RWPE2 (cell line): ENCODE data around the gene MOCOS.

Experiments
- ATAC-seq: fragments of 200-7000 bp; cut with Tn5 transposase; 3 replicates; pipeline ENCODE4 v1.9.1; 2021; ENCODE audit warnings: low read depth
- DNase-seq: peaks from one replicate; pipeline ENCODE4 v3.0.0-alpha.2; 2020; ENCODE audit warnings: low spot score
- H3K27ac ChIP-seq: fragments of 450-650 bp; 2 replicates; pipeline ENCODE4 v1.5.1; 2017; ENCODE audit warnings: mild to moderate bottlenecking; ENCODE audit not compliant: poor library complexity, severe bottlenecking
- H3K27me3 ChIP-seq: fragments of 250-450 bp; sonication (Bioruptor Pico); 2 replicates; pipeline ENCODE4 v1.5.1; 2021; ENCODE audit warnings: mild to moderate bottlenecking, moderate library complexity; ENCODE audit not compliant: insufficient read depth, poor library complexity, severe bottlenecking
- H3K36me3 ChIP-seq: fragments of 250-450 bp; sonication (Bioruptor Pico); 2 replicates; pipeline ENCODE4 v1.5.1; 2020; ENCODE audit warnings: low read depth, mild to moderate bottlenecking, moderate library complexity
- H3K4me1 ChIP-seq: fragments of 250-450 bp; sonication (Bioruptor Pico); 2 replicates; pipeline ENCODE4 v1.5.1; 2021; ENCODE audit warnings: mild to moderate bottlenecking, moderate library complexity; ENCODE audit not compliant: insufficient read depth, poor library complexity, severe bottlenecking
- H3K4me3 ChIP-seq: fragments of 250-450 bp; sonication (Bioruptor Pico); 2 replicates; pipeline ENCODE4 v1.5.1; 2021; ENCODE audit warnings: mild to moderate bottlenecking, moderate library complexity; ENCODE audit not compliant: severe bottlenecking
- H3K9me3 ChIP-seq: fragments of 250-450 bp; sonication (Bioruptor Pico); 2 replicates; pipeline ENCODE4 v1.5.1; 2021; ENCODE audit warnings: mild to moderate bottlenecking, moderate library complexity; ENCODE audit not compliant: severe bottlenecking
- CTCF ChIP-seq: fragments of 450-650 bp; IDR thresholded peaks from one replicate; pipeline ENCODE4 v1.5.1; 2017; ENCODE audit warnings: mild to moderate bottlenecking, moderate library complexity; ENCODE audit not compliant: poor library complexity, severe bottlenecking

Gene MOCOS

DNA sequence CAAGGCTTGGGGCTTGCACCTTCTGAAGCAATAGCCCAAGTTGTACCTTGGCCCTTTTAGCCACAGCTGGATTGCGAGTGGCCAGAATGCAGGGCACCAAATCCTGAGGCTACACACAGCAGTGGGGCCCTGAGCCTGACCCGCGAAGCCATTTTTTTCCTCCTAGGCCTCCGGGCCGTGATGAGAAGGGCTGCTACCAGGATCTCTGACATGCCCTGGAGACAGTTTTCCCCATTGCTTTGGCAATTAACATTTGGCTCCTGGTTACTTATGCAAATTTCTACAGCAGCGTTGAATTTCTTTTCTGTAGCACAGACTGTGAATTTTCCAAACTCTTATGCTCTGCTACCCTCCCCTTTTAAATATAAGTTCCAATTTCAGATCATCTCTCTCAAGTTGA lies 54.5 kb downstream of the MOCOS start:
- Histone ChIP-seq H3K9me3 (peaks cover 4% of the 10 kb centered on the region), H3K4me3 (no peak overlapping the region), H3K36me3 (peaks cover 25% of the 10 kb centered on the region; the same call in 1 of the 2 replicates), H3K27ac (no peak overlapping the region), H3K4me1 (peaks cover 5% of the 10 kb centered on the region), H3K27me3 (no peaks in the 10 kb centered on the region)
- ATAC-seq (no peak), DNase-seq (no peak)
- TF ChIP-seq CTCF = no peak

DNA sequence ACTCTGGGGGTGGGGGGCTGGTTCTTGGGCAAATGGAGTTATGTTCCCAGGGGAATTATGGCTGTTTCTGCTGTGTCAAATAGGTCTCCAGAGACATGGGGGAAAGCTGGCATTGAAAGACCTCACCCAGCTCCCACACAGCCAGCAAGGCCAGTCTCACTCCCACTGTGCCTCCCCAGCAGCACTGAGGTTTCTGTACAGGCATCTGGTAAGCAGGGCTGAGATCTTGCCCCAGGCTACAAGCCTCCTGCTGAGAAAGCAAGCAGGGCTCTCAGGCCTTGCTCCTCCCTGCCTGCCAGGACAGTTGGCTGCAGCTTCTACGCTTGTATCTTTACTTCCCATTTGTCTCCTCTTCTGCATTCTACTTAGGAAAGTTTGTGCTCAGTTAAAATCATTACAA lies 59.7 kb downstream of the MOCOS start:
- H3K36me3 ChIP-seq = peaks cover 56% of the 10 kb centered on the region
- no peak for TF ChIP-seq CTCF
- H3K27me3 ChIP-seq = no peaks in the 10 kb centered on the region
- no peak for DNase-seq
- H3K9me3 ChIP-seq = peaks cover 4% of the 10 kb centered on the region
- no peak for ATAC-seq
- H3K4me1 ChIP-seq = peaks cover 5% of the 10 kb centered on the region
- H3K4me3 ChIP-seq = no peak overlapping the region
- no peak overlapping the region for H3K27ac ChIP-seq

DNA sequence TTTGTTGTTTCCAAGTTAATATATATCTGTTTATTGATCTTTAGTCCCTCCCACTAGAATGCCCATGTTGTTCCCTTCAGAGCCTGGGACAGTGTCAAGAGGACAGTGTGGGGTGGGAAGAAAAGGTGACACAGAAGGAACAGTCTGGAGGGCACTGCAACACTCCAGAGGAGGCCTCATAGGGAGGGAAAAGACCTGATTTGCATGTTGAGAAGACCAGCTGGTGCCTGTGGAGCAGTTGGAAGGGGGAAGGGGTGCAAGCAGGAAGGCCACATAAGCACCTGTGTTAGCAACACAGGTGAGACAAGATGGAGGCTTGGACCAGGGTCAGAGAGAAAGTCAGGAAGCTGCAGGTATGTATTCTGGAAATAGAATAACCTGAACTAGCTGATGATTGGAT lies 62.1 kb downstream of the MOCOS start:
- H3K9me3 ChIP-seq = peaks cover 3% of the 10 kb centered on the region
- ATAC-seq (no peak), DNase-seq (no peak)
- H3K27me3 ChIP-seq = no peaks in the 10 kb centered on the region
- peaks cover 57% of the 10 kb centered on the region for H3K36me3 ChIP-seq
- H3K4me3 ChIP-seq = no peak overlapping the region
- H3K4me1 ChIP-seq = no peaks in the 10 kb centered on the region
- no peak for TF ChIP-seq CTCF
- H3K27ac ChIP-seq = no peak overlapping the region

- Histone ChIP-seq H3K27me3 (no peaks in the 10 kb centered on the region), H3K4me1 (no peaks in the 10 kb centered on the region), H3K4me3 (no peak overlapping the region), H3K9me3 (no peaks in the 10 kb centered on the region), H3K36me3 (peaks cover 58% of the 10 kb centered on the region), H3K27ac (no peak overlapping the region)
- DNase-seq = no peak
- no peak for TF ChIP-seq CTCF
- no peak for ATAC-seq
Observed at GRCh38 chr18:36250827-36251226, 63.5 kb downstream of the MOCOS start.

DNA sequence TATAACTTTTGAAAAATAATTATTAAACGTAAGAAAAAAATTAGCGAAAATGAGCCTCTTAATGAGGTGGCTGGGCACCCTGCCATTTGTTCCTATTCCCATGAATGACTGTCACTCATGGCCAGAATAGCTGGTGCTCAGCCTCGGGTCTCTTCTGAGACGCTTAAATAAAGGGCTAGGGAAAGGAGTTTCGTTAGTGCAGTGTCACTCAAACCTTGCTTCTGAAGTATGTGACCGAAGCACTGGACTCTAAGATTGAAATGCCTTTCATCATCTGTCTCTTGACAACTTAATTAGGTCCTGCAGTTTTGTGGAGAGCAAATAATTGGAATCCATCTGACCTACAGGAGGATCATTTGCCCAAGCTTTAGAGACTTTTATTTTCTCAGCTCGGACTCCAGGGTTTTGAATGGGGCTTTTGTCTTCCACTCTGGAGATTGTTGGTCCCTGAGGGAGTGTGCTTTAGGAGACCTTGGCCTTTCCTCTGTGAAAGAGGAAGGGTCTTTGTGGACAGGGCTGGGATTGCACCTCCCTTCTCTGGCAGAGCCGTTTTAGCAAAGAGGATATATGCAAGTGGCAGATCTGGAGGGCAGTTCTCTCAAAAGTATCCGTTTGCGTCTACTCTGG lies 67.9 kb downstream of the MOCOS start:
- DNase-seq (no peak), ATAC-seq (no peak)
- no peaks in the 10 kb centered on the region for H3K9me3 ChIP-seq
- H3K27me3 ChIP-seq = no peaks in the 10 kb centered on the region
- peaks cover 63% of the 10 kb centered on the region for H3K36me3 ChIP-seq
- no peak for TF ChIP-seq CTCF
- no peak overlapping the region for H3K27ac ChIP-seq
- no peak overlapping the region for H3K4me3 ChIP-seq
- no peaks in the 10 kb centered on the region for H3K4me1 ChIP-seq
